Measurements from ENCODE around the gene NEDD4L. TPM values are rescaled to one million over a fixed set of nuclear protein-coding genes. Genes with fewer than 3 reads are reported as not detected.

The NEDD4L gene
- total and polyA plus RNA-seq, 10 of the 15 experiments (the other 5 are each of a cell fraction or from before 2014, with no cell fraction given): 7.4 to 24.0 (median 17.7) TPM

GRCh38 chr18:58359620-58360019 is 315.6 kb downstream of the NEDD4L start:
- FAIRE-seq: no peak
- no peaks in the 10 kb centered on the region for H3K9me3 ChIP-seq (replicated peaks; ENCODE audit: control insufficient read depth, insufficient read depth, low read length)
- H3K27me3 ChIP-seq (replicated peaks in 1 of 2; ENCODE audit: control insufficient read depth in 2 of 2, insufficient read depth in 2 of 2, low read length in 1 of 2): no peaks in the 10 kb centered on the region

More at GRCh38 chr18:58359620-58360019, 315.6 kb downstream of the NEDD4L start:
- H3K4me2 ChIP-seq (ENCODE audit: control insufficient read depth, insufficient read depth): no peak overlapping the region
- DNase-seq (ENCODE audit: low read depth, low spot score) (no peak), ATAC-seq (no peak)
- H3K27ac ChIP-seq (ENCODE audit: control insufficient read depth, insufficient read depth): no peak overlapping the region
- no TSS peak for BruUV-seq (replicated peaks)
- in situ Hi-C loops (cut with MboI): no loop called here
- no peak overlapping the region for H3K9ac ChIP-seq (ENCODE audit: control insufficient read depth, insufficient read depth, low read length)
- no peak overlapping the region for H2AFZ ChIP-seq (ENCODE audit: control insufficient read depth, low read depth, low read length)
- H3K4me1 ChIP-seq (ENCODE audit: control insufficient read depth, insufficient read depth, low read length): no peaks in the 10 kb centered on the region
- ChIA-PET RAD21 (ENCODE audit: unreplicated experiment) (interaction anchor here (1.1 kb wide), 1 partner anchor 171 kb away, joined by 3 read pairs; no protein-coding TSS in a partner anchor), CTCF (interaction anchor here (0.6 to 1.0 kb wide), 3 partner anchors 9 to 401 kb away, joined by 3 read pairs; no protein-coding TSS in a partner anchor), SMC1A (ENCODE audit: uncharacterized antibody, unreplicated experiment) (interaction anchor here (0.7 to 1.0 kb wide), 2 partner anchors 21 to 98 kb away, joined by 3 read pairs; no protein-coding TSS in a partner anchor), POLR2A (no interaction called here)
- H3K4me3 ChIP-seq: no peak overlapping the region
- no peaks in the 10 kb centered on the region for H3K36me3 ChIP-seq (ENCODE audit: control insufficient read depth in 2 of 2, insufficient read depth in 2 of 2, low read length in 1 of 2)
- no peaks in the 10 kb centered on the region for H4K20me1 ChIP-seq (ENCODE audit: control insufficient read depth, insufficient read depth)
- intact Hi-C loops (cut with micrococcal nuclease; ENCODE audit: unreplicated experiment): no loop called here
- no peaks in the 10 kb centered on the region for H3K79me2 ChIP-seq (ENCODE audit: control insufficient read depth, insufficient read depth, low read length)
- 93% methylated on average over 1 of the region's 1 CpG for WGBS (ENCODE audit: insufficient coverage, insufficient replicate concordance, low lambda C conversion rate, missing lambda C conversion rate)
- TF ChIP-seq, protein P1, sequence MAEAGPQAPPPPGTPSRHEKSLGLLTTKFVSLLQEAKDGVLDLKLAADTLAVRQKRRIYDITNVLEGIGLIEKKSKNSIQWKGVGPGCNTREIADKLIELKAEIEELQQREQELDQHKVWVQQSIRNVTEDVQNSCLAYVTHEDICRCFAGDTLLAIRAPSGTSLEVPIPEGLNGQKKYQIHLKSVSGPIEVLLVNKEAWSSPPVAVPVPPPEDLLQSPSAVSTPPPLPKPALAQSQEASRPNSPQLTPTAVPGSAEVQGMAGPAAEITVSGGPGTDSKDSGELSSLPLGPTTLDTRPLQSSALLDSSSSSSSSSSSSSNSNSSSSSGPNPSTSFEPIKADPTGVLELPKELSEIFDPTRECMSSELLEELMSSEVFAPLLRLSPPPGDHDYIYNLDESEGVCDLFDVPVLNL (IDR thresholded peaks at IDR 0.05; ENCODE audit: low read depth, low read length): no peak
- TF ChIP-seq, protein P2, sequence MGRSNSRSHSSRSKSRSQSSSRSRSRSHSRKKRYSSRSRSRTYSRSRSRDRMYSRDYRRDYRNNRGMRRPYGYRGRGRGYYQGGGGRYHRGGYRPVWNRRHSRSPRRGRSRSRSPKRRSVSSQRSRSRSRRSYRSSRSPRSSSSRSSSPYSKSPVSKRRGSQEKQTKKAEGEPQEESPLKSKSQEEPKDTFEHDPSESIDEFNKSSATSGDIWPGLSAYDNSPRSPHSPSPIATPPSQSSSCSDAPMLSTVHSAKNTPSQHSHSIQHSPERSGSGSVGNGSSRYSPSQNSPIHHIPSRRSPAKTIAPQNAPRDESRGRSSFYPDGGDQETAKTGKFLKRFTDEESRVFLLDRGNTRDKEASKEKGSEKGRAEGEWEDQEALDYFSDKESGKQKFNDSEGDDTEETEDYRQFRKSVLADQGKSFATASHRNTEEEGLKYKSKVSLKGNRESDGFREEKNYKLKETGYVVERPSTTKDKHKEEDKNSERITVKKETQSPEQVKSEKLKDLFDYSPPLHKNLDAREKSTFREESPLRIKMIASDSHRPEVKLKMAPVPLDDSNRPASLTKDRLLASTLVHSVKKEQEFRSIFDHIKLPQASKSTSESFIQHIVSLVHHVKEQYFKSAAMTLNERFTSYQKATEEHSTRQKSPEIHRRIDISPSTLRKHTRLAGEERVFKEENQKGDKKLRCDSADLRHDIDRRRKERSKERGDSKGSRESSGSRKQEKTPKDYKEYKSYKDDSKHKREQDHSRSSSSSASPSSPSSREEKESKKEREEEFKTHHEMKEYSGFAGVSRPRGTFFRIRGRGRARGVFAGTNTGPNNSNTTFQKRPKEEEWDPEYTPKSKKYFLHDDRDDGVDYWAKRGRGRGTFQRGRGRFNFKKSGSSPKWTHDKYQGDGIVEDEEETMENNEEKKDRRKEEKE (IDR thresholded peaks at IDR 0.05): no peak
- TF ChIP-seq E4F1 (IDR thresholded peaks at IDR 0.05; ENCODE audit: borderline replicate concordance, partially characterized antibody) (no peak), KLF5 (IDR thresholded peaks at IDR 0.05; ENCODE audit: partially characterized antibody) (no peak), BHLHE40 (IDR thresholded peaks at IDR 0.05; ENCODE audit: borderline replicate concordance in 1 of 2, low read depth in 2 of 2, low read length in 1 of 2) (no peak), ZNF217 (IDR thresholded peaks at IDR 0.05) (no peak), MXI1 (IDR thresholded peaks at IDR 0.05; ENCODE audit: low read depth, low read length) (no peak), POLR2AphosphoS2 (IDR thresholded peaks at IDR 0.05; ENCODE audit: low read depth, low read length) (no peak)
- TF ChIP-seq, protein P3, sequence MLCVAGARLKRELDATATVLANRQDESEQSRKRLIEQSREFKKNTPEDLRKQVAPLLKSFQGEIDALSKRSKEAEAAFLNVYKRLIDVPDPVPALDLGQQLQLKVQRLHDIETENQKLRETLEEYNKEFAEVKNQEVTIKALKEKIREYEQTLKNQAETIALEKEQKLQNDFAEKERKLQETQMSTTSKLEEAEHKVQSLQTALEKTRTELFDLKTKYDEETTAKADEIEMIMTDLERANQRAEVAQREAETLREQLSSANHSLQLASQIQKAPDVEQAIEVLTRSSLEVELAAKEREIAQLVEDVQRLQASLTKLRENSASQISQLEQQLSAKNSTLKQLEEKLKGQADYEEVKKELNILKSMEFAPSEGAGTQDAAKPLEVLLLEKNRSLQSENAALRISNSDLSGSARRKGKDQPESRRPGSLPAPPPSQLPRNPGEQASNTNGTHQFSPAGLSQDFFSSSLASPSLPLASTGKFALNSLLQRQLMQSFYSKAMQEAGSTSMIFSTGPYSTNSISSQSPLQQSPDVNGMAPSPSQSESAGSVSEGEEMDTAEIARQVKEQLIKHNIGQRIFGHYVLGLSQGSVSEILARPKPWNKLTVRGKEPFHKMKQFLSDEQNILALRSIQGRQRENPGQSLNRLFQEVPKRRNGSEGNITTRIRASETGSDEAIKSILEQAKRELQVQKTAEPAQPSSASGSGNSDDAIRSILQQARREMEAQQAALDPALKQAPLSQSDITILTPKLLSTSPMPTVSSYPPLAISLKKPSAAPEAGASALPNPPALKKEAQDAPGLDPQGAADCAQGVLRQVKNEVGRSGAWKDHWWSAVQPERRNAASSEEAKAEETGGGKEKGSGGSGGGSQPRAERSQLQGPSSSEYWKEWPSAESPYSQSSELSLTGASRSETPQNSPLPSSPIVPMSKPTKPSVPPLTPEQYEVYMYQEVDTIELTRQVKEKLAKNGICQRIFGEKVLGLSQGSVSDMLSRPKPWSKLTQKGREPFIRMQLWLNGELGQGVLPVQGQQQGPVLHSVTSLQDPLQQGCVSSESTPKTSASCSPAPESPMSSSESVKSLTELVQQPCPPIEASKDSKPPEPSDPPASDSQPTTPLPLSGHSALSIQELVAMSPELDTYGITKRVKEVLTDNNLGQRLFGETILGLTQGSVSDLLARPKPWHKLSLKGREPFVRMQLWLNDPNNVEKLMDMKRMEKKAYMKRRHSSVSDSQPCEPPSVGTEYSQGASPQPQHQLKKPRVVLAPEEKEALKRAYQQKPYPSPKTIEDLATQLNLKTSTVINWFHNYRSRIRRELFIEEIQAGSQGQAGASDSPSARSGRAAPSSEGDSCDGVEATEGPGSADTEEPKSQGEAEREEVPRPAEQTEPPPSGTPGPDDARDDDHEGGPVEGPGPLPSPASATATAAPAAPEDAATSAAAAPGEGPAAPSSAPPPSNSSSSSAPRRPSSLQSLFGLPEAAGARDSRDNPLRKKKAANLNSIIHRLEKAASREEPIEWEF (IDR thresholded peaks at IDR 0.05; ENCODE audit: insufficient replicate concordance, low read depth, low read length): no peak
